HepG2 (cell line): ENCODE results near the gene CNP. TPM values are rescaled to one million over a fixed set of nuclear protein-coding genes. Genes with fewer than 3 reads are reported as not detected.

Experiments used
- ESRRA ChIP-seq: sonication (generic); formaldehyde crosslinking; IDR thresholded peaks from 2 replicates; pipeline ENCODE4 v1.5.1; 2020; ENCODE audit warnings: mild to moderate bottlenecking, low read depth, missing genetic modification reagents
- FOXJ3 ChIP-seq: sonication (generic); formaldehyde crosslinking; IDR thresholded peaks from 2 replicates; pipeline ENCODE4 v1.4.0; 2020; ENCODE audit warnings: missing genetic modification reagents, mild to moderate bottlenecking, borderline replicate concordance
- IRF1 ChIP-seq: sonication (generic); formaldehyde crosslinking; IDR thresholded peaks from 2 replicates; pipeline ENCODE4 v1.4.0; 2020; ENCODE audit warnings: low read depth, mild to moderate bottlenecking, missing genetic modification reagents
- JDP2 ChIP-seq: sonication (generic); formaldehyde crosslinking; IDR thresholded peaks from 2 replicates; pipeline ENCODE4 v1.8.1; 2022; ENCODE audit warnings: missing genetic modification reagents, borderline replicate concordance
- KDM2A ChIP-seq: sonication (generic); formaldehyde crosslinking; IDR thresholded peaks from 2 replicates; pipeline ENCODE4 v1.4.0; 2020; ENCODE audit warnings: low read depth, missing genetic modification reagents, borderline replicate concordance
- MAZ ChIP-seq, 2 experiments: sonication (generic) in 1 of 2; formaldehyde crosslinking in 1 of 2; IDR thresholded peaks; 2 replicates each; pipeline versions ENCODE4 v1.5.0 to v1.6.1; 2012 to 2020; ENCODE audit warnings: low read depth in 2 of 2, mild to moderate bottlenecking in 2 of 2, borderline replicate concordance in 1 of 2, improper control_type of control experiment in 1 of 2, low read length in 1 of 2, missing genetic modification reagents in 1 of 2, moderate library complexity in 1 of 2
- PRDM4 ChIP-seq: sonication (generic); formaldehyde crosslinking; IDR thresholded peaks from 2 replicates; pipeline ENCODE4 v1.9.0; 2021; ENCODE audit warnings: missing genetic modification reagents, borderline replicate concordance
- RXRA ChIP-seq: sonication (generic); formaldehyde crosslinking; IDR thresholded peaks from 2 replicates; pipeline ENCODE4 v1.5.1; 2020; ENCODE audit warnings: missing genetic modification reagents
- SIN3A ChIP-seq: IDR thresholded peaks from 2 replicates; pipeline ENCODE4 v1.6.1; 2011; ENCODE audit warnings: low read depth, mild to moderate bottlenecking, control low read depth, low read length, borderline replicate concordance
- SIN3B ChIP-seq: fragments of 150-350 bp; IDR thresholded peaks from 2 replicates; pipeline ENCODE4 v1.6.1; 2014; ENCODE audit warnings: low read length
- ZNF101 ChIP-seq: sonication (generic); formaldehyde crosslinking; IDR thresholded peaks from 2 replicates; pipeline ENCODE4 v1.4.0; 2020; ENCODE audit warnings: mild to moderate bottlenecking, low read depth, missing genetic modification reagents, borderline replicate concordance
- ZNF333 ChIP-seq: sonication (generic); formaldehyde crosslinking; IDR thresholded peaks from 2 replicates; pipeline ENCODE4 v1.4.0; 2020; ENCODE audit warnings: mild to moderate bottlenecking, missing genetic modification reagents, borderline replicate concordance
- ZNF431 ChIP-seq: sonication (generic); formaldehyde crosslinking; IDR thresholded peaks from 2 replicates; pipeline ENCODE4 v1.9.0; 2022; ENCODE audit warnings: missing genetic modification reagents, low read depth, mild to moderate bottlenecking, borderline replicate concordance
- ZNF598 ChIP-seq: sonication (generic); formaldehyde crosslinking; IDR thresholded peaks from 2 replicates; pipeline ENCODE4 v1.5.1; 2020; ENCODE audit warnings: mild to moderate bottlenecking, missing genetic modification reagents, borderline replicate concordance
- ZNF615 ChIP-seq: sonication (generic); formaldehyde crosslinking; IDR thresholded peaks from 2 replicates; pipeline ENCODE4 v1.5.0; 2020; ENCODE audit warnings: mild to moderate bottlenecking, missing genetic modification reagents, borderline replicate concordance
- ZNF646 ChIP-seq: sonication (generic); formaldehyde crosslinking; IDR thresholded peaks from 2 replicates; pipeline ENCODE4 v1.9.0; 2021; ENCODE audit warnings: mild to moderate bottlenecking, missing genetic modification reagents
- ZNF75D ChIP-seq: sonication (generic); formaldehyde crosslinking; IDR thresholded peaks from 2 replicates; pipeline ENCODE4 v1.8.1; 2023; ENCODE audit warnings: missing genetic modification reagents, mild to moderate bottlenecking, borderline replicate concordance
- ZNF792 ChIP-seq: IDR thresholded peaks from 2 replicates; pipeline ENCODE4 v1.6.1; 2016
- polyA plus RNA-seq, 8 experiments: library from polyadenylated mRNA; depleted of rRNA in 3 of 8; stranded (reverse) in 7 of 8; unstranded in 1 of 8; fragments of >200 nt; fragmentation: Illumina TruSeq in 4 of 8; extraction: Trizol in 4 of 8; gene quantifications; 2 replicates each; pipeline versions ENCODE4 v1.2.1 to v1.2.3, GENCODE V29; 2011 to 2016; ENCODE audit warnings: low read depth in 4 of 8, missing spikeins in 1 of 8, mixed read lengths in 1 of 8; ENCODE audit not compliant: insufficient read depth in 1 of 8
- total RNA-seq, 5 experiments: library from RNA; depleted of rRNA; stranded (reverse); fragments of >200 nt; fragmentation: Illumina TruSeq; extraction: Trizol; gene quantifications; 2 replicates each; pipeline ENCODE4 v1.2.3, GENCODE V29; 2016; ENCODE audit warnings: low read depth in 1 of 5

Gene CNP
- total and polyA plus RNA-seq, 2 of the 13 experiments (the other 11 are each of a cell fraction or from before 2014, with no cell fraction given), result 97.2 to 161 TPM

GRCh38 chr17:41965694-41966462, 717 bp upstream of the CNP start (continued):
- TF ChIP-seq ZNF792 (CRISPR knock-in tag) (no peak), FOXJ3 (no peak), IRF1 (no peak), ZNF615 (peak; percentile 80; the same call in 1 of the 2 replicates), RXRA (no peak), ZNF101 (no peak), ZNF646 (CRISPR knock-in tag) (no peak), ZNF75D (CRISPR knock-in tag) (no peak), ZNF598 (CRISPR knock-in tag) (0 out of 2 replicates have a peak, but pooled peaks have one; percentile 16), KDM2A (CRISPR knock-in tag) (peak; percentile 35), PRDM4 (CRISPR knock-in tag) (peak; percentile 1; the same call in 1 of the 2 replicates), MAZ (IDR thresholded peaks at IDR 0.05; ENCODE audit: borderline replicate concordance, low read depth, low read length) (no peak; the same call in 1 of the 2 replicates), MAZ (CRISPR knock-in tag; IDR thresholded peaks at IDR 0.05; ENCODE audit: low read depth) (0 out of 2 replicates have a peak, but pooled peaks have one; percentile 57), ESRRA (CRISPR knock-in tag) (no peak), JDP2 (CRISPR knock-in tag) (no peak), SIN3B (0 out of 2 replicates have a peak, but pooled peaks have one; percentile 7), SIN3A (0 out of 2 replicates have a peak, but pooled peaks have one; percentile 25), ZNF333 (CRISPR knock-in tag) (no peak), ZNF431 (CRISPR knock-in tag) (0 out of 2 replicates have a peak, but pooled peaks have one; percentile 30)
